ENCODE data around the gene CD22. TPM values are rescaled to one million over a fixed set of nuclear protein-coding genes. Genes with fewer than 3 reads are reported as not detected.

Gene CD22
- total and polyA plus RNA-seq, 2 donors (not counting 1 experiment from before 2014, with no cell fraction given) = 692 to 1,437 TPM

GRCh38 chr19:35310811-35311465, 18.0 kb upstream of the CD22 start:
- no peaks in the 10 kb centered on the region for H3K36me3 ChIP-seq (replicated peaks in 1 of 2; ENCODE audit: control extremely low read depth in 1 of 2, control insufficient read depth in 1 of 2, extremely low read depth in 1 of 2, insufficient read depth in 2 of 2, low read length in 1 of 2)
- no peak overlapping the region for H3K27ac Mint-ChIP-seq
- no peaks in the 10 kb centered on the region for H4K20me1 ChIP-seq (ENCODE audit: control insufficient read depth, insufficient read depth, low read length, poor library complexity, severe bottlenecking)
- H3K4me3 ChIP-seq (ENCODE audit: control extremely low read depth in 1 of 5, extremely low read depth in 1 of 5, insufficient read depth in 1 of 5, low read depth in 2 of 5, low read length in 4 of 5) = no peak overlapping the region
- 97% methylated on average over 6 of the region's 10 CpGs for WGBS (ENCODE audit: insufficient coverage)
- H3K4me2 ChIP-seq (replicated peaks; ENCODE audit: low read depth, low read length, poor library complexity, severe bottlenecking) = peak overlapping the region; percentile 15
- no peak for ATAC-seq (ENCODE audit: low read depth)
- ChIA-PET CTCF (interaction anchor here (0.8 to 1.1 kb wide), 2 partner anchors 42 to 184 kb away, joined by 3 to 4 read pairs; no protein-coding TSS in a partner anchor), POLR2A (no interaction called here)
- H3K4me3 Mint-ChIP-seq = no peak overlapping the region
- no peaks in the 10 kb centered on the region for H3K27me3 ChIP-seq (replicated peaks in 1 of 4; ENCODE audit: control extremely low read depth in 1 of 4, control insufficient read depth in 3 of 4, insufficient read depth in 4 of 4, low read length in 3 of 4)
- H3K9ac ChIP-seq (ENCODE audit: low read length) = no peak overlapping the region
- H2AFZ ChIP-seq (ENCODE audit: insufficient read depth, low read depth, low read length, poor library complexity, severe bottlenecking) = no peak overlapping the region
- no peak overlapping the region for H3K27ac ChIP-seq (ENCODE audit: low read length in 2 of 2)
- no peak for DNase-seq
- TF ChIP-seq, protein P1, sequence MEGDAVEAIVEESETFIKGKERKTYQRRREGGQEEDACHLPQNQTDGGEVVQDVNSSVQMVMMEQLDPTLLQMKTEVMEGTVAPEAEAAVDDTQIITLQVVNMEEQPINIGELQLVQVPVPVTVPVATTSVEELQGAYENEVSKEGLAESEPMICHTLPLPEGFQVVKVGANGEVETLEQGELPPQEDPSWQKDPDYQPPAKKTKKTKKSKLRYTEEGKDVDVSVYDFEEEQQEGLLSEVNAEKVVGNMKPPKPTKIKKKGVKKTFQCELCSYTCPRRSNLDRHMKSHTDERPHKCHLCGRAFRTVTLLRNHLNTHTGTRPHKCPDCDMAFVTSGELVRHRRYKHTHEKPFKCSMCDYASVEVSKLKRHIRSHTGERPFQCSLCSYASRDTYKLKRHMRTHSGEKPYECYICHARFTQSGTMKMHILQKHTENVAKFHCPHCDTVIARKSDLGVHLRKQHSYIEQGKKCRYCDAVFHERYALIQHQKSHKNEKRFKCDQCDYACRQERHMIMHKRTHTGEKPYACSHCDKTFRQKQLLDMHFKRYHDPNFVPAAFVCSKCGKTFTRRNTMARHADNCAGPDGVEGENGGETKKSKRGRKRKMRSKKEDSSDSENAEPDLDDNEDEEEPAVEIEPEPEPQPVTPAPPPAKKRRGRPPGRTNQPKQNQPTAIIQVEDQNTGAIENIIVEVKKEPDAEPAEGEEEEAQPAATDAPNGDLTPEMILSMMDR (IDR thresholded peaks at IDR 0.05) = no peak
- TF ChIP-seq EZH2 (IDR thresholded peaks at IDR 0.05; ENCODE audit: borderline replicate concordance, insufficient read depth, low read depth, low read length, poor library complexity, severe bottlenecking) = no peak
- H3K27me3 Mint-ChIP-seq = no peaks in the 10 kb centered on the region
- H3K79me2 ChIP-seq (ENCODE audit: control insufficient read depth, insufficient read depth, low read length) = peaks cover 63% of the 10 kb centered on the region
- H3K9me3 ChIP-seq (ENCODE audit: control extremely low read depth in 1 of 3, control insufficient read depth in 2 of 3, insufficient read depth in 1 of 3, low read length in 2 of 3) = no peaks in the 10 kb centered on the region
- no peaks in the 10 kb centered on the region for H3K9me3 Mint-ChIP-seq (ENCODE audit: insufficient read depth)
- H3K4me1 ChIP-seq (ENCODE audit: control insufficient read depth in 2 of 2, insufficient read depth in 2 of 2, low read length in 2 of 2) = peaks cover 39 to 69% of the 10 kb centered on the region in 2 donors
- H3K4me1 Mint-ChIP-seq = peaks cover 57% of the 10 kb centered on the region
- intact Hi-C loops (cut with micrococcal nuclease) = no loop called here

- peaks cover 60% of the 10 kb centered on the region for H3K79me2 ChIP-seq (ENCODE audit: control insufficient read depth, insufficient read depth, low read length)
- H3K4me2 ChIP-seq (replicated peaks; ENCODE audit: low read depth, low read length, poor library complexity, severe bottlenecking) = no peak overlapping the region
- H3K9ac ChIP-seq (ENCODE audit: low read length) = no peak overlapping the region
- H2AFZ ChIP-seq (ENCODE audit: insufficient read depth, low read depth, low read length, poor library complexity, severe bottlenecking) = peak overlapping the region; percentile 26
- H3K27me3 Mint-ChIP-seq = no peaks in the 10 kb centered on the region
- intact Hi-C loops (cut with micrococcal nuclease) = no loop called here
- ATAC-seq (ENCODE audit: low read depth) (no peak), DNase-seq (no peak)
- no peak overlapping the region for H3K4me3 Mint-ChIP-seq
- no peaks in the 10 kb centered on the region for H4K20me1 ChIP-seq (ENCODE audit: control insufficient read depth, insufficient read depth, low read length, poor library complexity, severe bottlenecking)
- H3K4me1 Mint-ChIP-seq = peaks cover 57% of the 10 kb centered on the region
- H3K27me3 ChIP-seq (replicated peaks in 1 of 4; ENCODE audit: control extremely low read depth in 1 of 4, control insufficient read depth in 3 of 4, insufficient read depth in 4 of 4, low read length in 3 of 4) = no peaks in the 10 kb centered on the region
- POLR2A ChIA-PET = interaction anchor here (0.7 kb wide), 1 partner anchor 410 kb away, joined by 8 read pairs; no protein-coding TSS in a partner anchor
- TF ChIP-seq EZH2 (IDR thresholded peaks at IDR 0.05; ENCODE audit: borderline replicate concordance, insufficient read depth, low read depth, low read length, poor library complexity, severe bottlenecking) = no peak
- TF ChIP-seq, protein P1 (IDR thresholded peaks at IDR 0.05) = no peak
- H3K4me3 ChIP-seq (ENCODE audit: control extremely low read depth in 1 of 5, extremely low read depth in 1 of 5, insufficient read depth in 1 of 5, low read depth in 2 of 5, low read length in 4 of 5) = no peak overlapping the region
- no peaks in the 10 kb centered on the region for H3K36me3 ChIP-seq (replicated peaks in 1 of 2; ENCODE audit: control extremely low read depth in 1 of 2, control insufficient read depth in 1 of 2, extremely low read depth in 1 of 2, insufficient read depth in 2 of 2, low read length in 1 of 2)
- H3K4me1 ChIP-seq (ENCODE audit: control insufficient read depth in 2 of 2, insufficient read depth in 2 of 2, low read length in 2 of 2) = peaks cover 43 to 71% of the 10 kb centered on the region in 2 donors
- H3K9me3 ChIP-seq (ENCODE audit: control extremely low read depth in 1 of 3, control insufficient read depth in 2 of 3, insufficient read depth in 1 of 3, low read length in 2 of 3) = no peaks in the 10 kb centered on the region
- H3K9me3 Mint-ChIP-seq (ENCODE audit: insufficient read depth) = no peaks in the 10 kb centered on the region
- no peak overlapping the region for H3K27ac Mint-ChIP-seq
- no peak overlapping the region for H3K27ac ChIP-seq (ENCODE audit: low read length in 2 of 2)
- CTCF ChIA-PET = interaction anchor here (0.6 to 1.1 kb wide), 2 partner anchors 152 to 183 kb away, joined by 3 to 4 read pairs; no protein-coding TSS in a partner anchor
- 84% methylated on average over 17 of the region's 21 CpGs for WGBS (ENCODE audit: insufficient coverage)
Observed at GRCh38 chr19:35311901-35312665, 16.9 kb upstream of the CD22 start.
